AG04450 (cell line): ENCODE data around the gene CCDC6. TPM values are rescaled to one million over a fixed set of nuclear protein-coding genes. Genes with fewer than 3 reads are reported as not detected.

Experiments used
- CTCF ChIA-PET: fragments of 300-600, 350-600 bp; formaldehyde crosslinking; extraction: SDS; loops from one replicate; lab custom pipeline; 2022; ENCODE audit warnings: antibody characterized with exemption, inconsistent platforms; lab: Charles Lee
- POLR2A ChIA-PET: fragments of 350-600 bp; formaldehyde crosslinking; extraction: SDS; loops from one replicate; lab custom pipeline; 2021; ENCODE audit warnings: antibody characterized with exemption, inconsistent platforms; lab: Yijun Ruan, JAX
- DNase-seq: peaks from one replicate; pipeline ENCODE4 v3.0.0-alpha.2; 2011; ENCODE audit warnings: low read depth, low spot score
- H3K27ac ChIP-seq: one replicate; pipeline ENCODE4 v1.5.1; 2012; ENCODE audit warnings: low read depth, low read length, control low read depth
- H3K27me3 ChIP-seq: one replicate; pipeline ENCODE4 v1.6.0; 2012; ENCODE audit warnings: low read length; ENCODE audit not compliant: control insufficient read depth, insufficient read depth
- H3K4me3 ChIP-seq: 2 replicates; pipeline ENCODE4 v1.5.1; 2011; ENCODE audit warnings: mild to moderate bottlenecking, low read depth, low read length, control low read depth
- H3K9me3 ChIP-seq: 2 replicates; pipeline ENCODE4 v1.5.1; 2012; ENCODE audit warnings: low read length; ENCODE audit not compliant: control insufficient read depth, insufficient read depth
- CTCF ChIP-seq: IDR thresholded peaks from 2 replicates; pipeline ENCODE4 v1.5.1; 2011; ENCODE audit warnings: low read depth, low read length, control low read depth, inconsistent platforms
- polyA plus RNA-seq: library from polyadenylated mRNA; depleted of rRNA; stranded (reverse); fragments of >200 nt; gene quantifications from 2 replicates; pipeline ENCODE4 v1.2.3, GENCODE V29; 2011

CCDC6 gene
- polyA plus RNA-seq, 1 experiment, result 51.1 TPM

GRCh38 chr10:59873896-59874295 is 32.5 kb downstream of the CCDC6 start:
- Histone ChIP-seq H3K27me3 (no peaks in the 10 kb centered on the region), H3K9me3 (no peaks in the 10 kb centered on the region), H3K4me3 (no peak overlapping the region; the same call in 1 of the 2 replicates), H3K27ac (no peak overlapping the region)
- no peak for DNase-seq
- ChIA-PET CTCF (interaction anchor here (1.3 to 4.3 kb wide), 3 partner anchors 33 to 247 kb away, joined by 6 to 29 read pairs (median 29); partner anchors contain the start of gene CCDC6), POLR2A (interaction anchor here (1.5 kb wide), 1 partner anchor 32 kb away, joined by 16 read pairs; the partner anchor contains the start of gene CCDC6)
- TF ChIP-seq CTCF, result no peak

GRCh38 chr10:59872892-59873463 is 33.4 kb downstream of the CCDC6 start:
- DNase-seq, result peak; percentile 95
- Histone ChIP-seq H3K27ac (peak overlapping the region; percentile 93), H3K9me3 (no peaks in the 10 kb centered on the region), H3K4me3 (peak overlapping the region; percentile 42), H3K27me3 (no peaks in the 10 kb centered on the region)
- POLR2A ChIA-PET, result interaction anchor here (0.6 to 1.5 kb wide), 2 partner anchors 28 to 33 kb away, joined by 3 to 16 read pairs; partner anchors contain the start of gene CCDC6
- no peak for TF ChIP-seq CTCF
- CTCF ChIA-PET, result interaction anchor here (0.6 to 4.3 kb wide), 6 partner anchors 14 to 1910 kb away, joined by 3 to 29 read pairs (median 5); partner anchors contain the start of gene CCDC6

- H3K9me3 ChIP-seq, result no peaks in the 10 kb centered on the region
- H3K27ac ChIP-seq, result no peak overlapping the region
- no peak for DNase-seq
- CTCF ChIA-PET, result interaction anchor here (0.6 to 4.3 kb wide), 4 partner anchors 14 to 245 kb away, joined by 4 to 29 read pairs (median 16); partner anchors contain the start of gene CCDC6
- POLR2A ChIA-PET, result no interaction called here
- no peak for TF ChIP-seq CTCF
- no peaks in the 10 kb centered on the region for H3K27me3 ChIP-seq
- no peak overlapping the region for H3K4me3 ChIP-seq
Observed at GRCh38 chr10:59870152-59870551, 36.2 kb downstream of the CCDC6 start.

- Histone ChIP-seq H3K27me3 (no peaks in the 10 kb centered on the region), H3K27ac (no peak overlapping the region), H3K4me3 (no peak overlapping the region), H3K9me3 (no peaks in the 10 kb centered on the region)
- DNase-seq, result no peak
- ChIA-PET POLR2A (no interaction called here), CTCF (no interaction called here)
- no peak for TF ChIP-seq CTCF
Observed at GRCh38 chr10:59869594-59869940, 36.8 kb downstream of the CCDC6 start.
